ENCODE measurements around the gene TMEM170B. TPM values are rescaled to one million over a fixed set of nuclear protein-coding genes. Genes with fewer than 3 reads are reported as not detected.
A peak's percentile ranks its signal among the peaks of the same experiment; 100 is the strongest.

Gene TMEM170B
- total RNA-seq, 1 donor from 2014 or later = 3.2 TPM

GRCh38 chr6:11563793-11564192 is 26.2 kb downstream of the TMEM170B start:
- H3K4me3 ChIP-seq (ENCODE audit: low read depth, low read length) = no peak overlapping the region
- no peaks in the 10 kb centered on the region for H3K36me3 ChIP-seq (ENCODE audit: control insufficient read depth, insufficient read depth, low read length)
- no peak for DNase-seq (ENCODE audit: low read depth)
- TF ChIP-seq CTCF (IDR thresholded peaks at IDR 0.05; ENCODE audit: insufficient read depth, low read length, poor library complexity, severe bottlenecking) = no peak
- no peaks in the 10 kb centered on the region for H3K27me3 ChIP-seq (ENCODE audit: control insufficient read depth, insufficient read depth, low read length)

- H3K27me3 ChIP-seq (ENCODE audit: control insufficient read depth, insufficient read depth, low read length) = no peaks in the 10 kb centered on the region
- no peak for TF ChIP-seq CTCF (IDR thresholded peaks at IDR 0.05; ENCODE audit: insufficient read depth, low read length, poor library complexity, severe bottlenecking)
- H3K36me3 ChIP-seq (ENCODE audit: control insufficient read depth, insufficient read depth, low read length) = no peaks in the 10 kb centered on the region
- no peak for DNase-seq (ENCODE audit: low read depth)
- no peak overlapping the region for H3K4me3 ChIP-seq (ENCODE audit: low read depth, low read length)
Observed at GRCh38 chr6:11566609-11567008, 29.1 kb downstream of the TMEM170B start.

GRCh38 chr6:11571073-11571472 is 33.5 kb downstream of the TMEM170B start:
- TF ChIP-seq CTCF (IDR thresholded peaks at IDR 0.05; ENCODE audit: insufficient read depth, low read length, poor library complexity, severe bottlenecking) = no peak
- H3K4me3 ChIP-seq (ENCODE audit: low read depth, low read length) = no peak overlapping the region
- H3K27me3 ChIP-seq (ENCODE audit: control insufficient read depth, insufficient read depth, low read length) = no peaks in the 10 kb centered on the region

GRCh38 chr6:11575408-11576033 is 38.0 kb downstream of the TMEM170B start:
- peak; percentile 50 for DNase-seq (ENCODE audit: low read depth)
- Histone ChIP-seq H3K27me3 (ENCODE audit: control insufficient read depth, insufficient read depth, low read length) (no peaks in the 10 kb centered on the region), H3K36me3 (ENCODE audit: control insufficient read depth, insufficient read depth, low read length) (no peaks in the 10 kb centered on the region), H3K4me3 (ENCODE audit: low read depth, low read length) (no peak overlapping the region)
- peak; percentile 95 for TF ChIP-seq CTCF (IDR thresholded peaks at IDR 0.05; ENCODE audit: insufficient read depth, low read length, poor library complexity, severe bottlenecking)

More at GRCh38 chr6:11571073-11571472, 33.5 kb downstream of the TMEM170B start:
- no peaks in the 10 kb centered on the region for H3K36me3 ChIP-seq (ENCODE audit: control insufficient read depth, insufficient read depth, low read length)
- DNase-seq (ENCODE audit: low read depth) = no peak

GRCh38 chr6:11580686-11581405 is 43.3 kb downstream of the TMEM170B start:
- DNase-seq (ENCODE audit: low read depth) = no peak
- no peaks in the 10 kb centered on the region for H3K36me3 ChIP-seq (ENCODE audit: control insufficient read depth, insufficient read depth, low read length)
- no peaks in the 10 kb centered on the region for H3K27me3 ChIP-seq (ENCODE audit: control insufficient read depth, insufficient read depth, low read length)

More at GRCh38 chr6:11580686-11581405, 43.3 kb downstream of the TMEM170B start:
- no peak overlapping the region for H3K4me3 ChIP-seq (ENCODE audit: low read depth, low read length)
- TF ChIP-seq CTCF (IDR thresholded peaks at IDR 0.05; ENCODE audit: insufficient read depth, low read length, poor library complexity, severe bottlenecking) = no peak

All from kidney epithelial cell (primary cell).